Inflammatory macrophage (primary cell): Measurements from ENCODE around the gene KRT74.

ENCODE experiments used
- DNase-seq, 2 donors: peaks; one replicate each; pipeline ENCODE4 v3.0.0-alpha.2; 2020 to 2022

KRT74 gene

GRCh38 chr12:52534482-52534881 lies 39.2 kb downstream of the KRT74 start:
- DNase-seq: no peak

- no peak for DNase-seq
Measured at GRCh38 chr12:52533686-52534470, 39.8 kb downstream of the KRT74 start.

GRCh38 chr12:52532636-52533035 lies 41.0 kb downstream of the KRT74 start:
- no peak for DNase-seq

GRCh38 chr12:52531566-52532300 lies 41.9 kb downstream of the KRT74 start:
- DNase-seq: peak; percentile 80 to 86

GRCh38 chr12:52530905-52531304 lies 42.7 kb downstream of the KRT74 start:
- no peak for DNase-seq

- DNase-seq: no peak
Measured at GRCh38 chr12:52530366-52530765, 43.3 kb downstream of the KRT74 start.

- no peak for DNase-seq
Measured at GRCh38 chr12:52529846-52530245, 43.8 kb downstream of the KRT74 start.

GRCh38 chr12:52529417-52529816 lies 44.2 kb downstream of the KRT74 start:
- DNase-seq: no peak

GRCh38 chr12:52528641-52529143 lies 45.0 kb downstream of the KRT74 start:
- DNase-seq: no peak

- DNase-seq: no peak
Measured at GRCh38 chr12:52527121-52527800, 46.4 kb downstream of the KRT74 start.

- no peak for DNase-seq
Measured at GRCh38 chr12:52526511-52526951, 47.1 kb downstream of the KRT74 start.

GRCh38 chr12:52525661-52526499 lies 47.8 kb downstream of the KRT74 start:
- DNase-seq: no peak

GRCh38 chr12:52524898-52525591 lies 48.6 kb downstream of the KRT74 start:
- no peak for DNase-seq

GRCh38 chr12:52524241-52524897 lies 49.3 kb downstream of the KRT74 start:
- no peak for DNase-seq

GRCh38 chr12:52523824-52524223 lies 49.8 kb downstream of the KRT74 start:
- DNase-seq: no peak

GRCh38 chr12:52522346-52523011 lies 51.2 kb downstream of the KRT74 start:
- DNase-seq: no peak

GRCh38 chr12:52521568-52522266 lies 51.9 kb downstream of the KRT74 start:
- no peak for DNase-seq

GRCh38 chr12:52521175-52521567 lies 52.5 kb downstream of the KRT74 start:
- DNase-seq: no peak

- DNase-seq: no peak
Measured at GRCh38 chr12:52519826-52520662, 53.6 kb downstream of the KRT74 start, which contains the start of gene KRT5. KRT5 (minus strand) TSS chr12:52520394; CDS start chr12:52520296, 98 bp downstream.
